ENCODE measurements around the gene NEDD9.

DNA sequence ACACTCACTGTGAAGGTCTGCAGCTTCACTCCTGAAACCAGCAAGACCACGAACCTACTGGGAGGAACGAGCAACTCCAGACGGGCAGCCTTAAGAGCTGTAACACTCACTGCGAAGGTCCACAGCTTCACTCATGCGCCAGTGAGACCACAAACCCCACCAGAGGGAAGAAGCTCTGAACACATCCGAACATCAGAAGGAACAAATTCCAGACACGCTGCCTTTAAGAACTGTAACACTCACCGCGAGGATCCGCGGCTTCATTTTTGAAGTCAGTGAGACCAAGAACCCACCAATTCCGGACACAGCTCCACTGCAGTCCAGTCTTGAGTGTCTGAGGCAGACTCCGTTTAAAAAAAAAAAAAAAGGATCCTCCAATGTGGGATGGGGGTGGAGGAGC is 60.5 kb downstream of the NEDD9 start:
- TF ChIP-seq, protein P1, sequence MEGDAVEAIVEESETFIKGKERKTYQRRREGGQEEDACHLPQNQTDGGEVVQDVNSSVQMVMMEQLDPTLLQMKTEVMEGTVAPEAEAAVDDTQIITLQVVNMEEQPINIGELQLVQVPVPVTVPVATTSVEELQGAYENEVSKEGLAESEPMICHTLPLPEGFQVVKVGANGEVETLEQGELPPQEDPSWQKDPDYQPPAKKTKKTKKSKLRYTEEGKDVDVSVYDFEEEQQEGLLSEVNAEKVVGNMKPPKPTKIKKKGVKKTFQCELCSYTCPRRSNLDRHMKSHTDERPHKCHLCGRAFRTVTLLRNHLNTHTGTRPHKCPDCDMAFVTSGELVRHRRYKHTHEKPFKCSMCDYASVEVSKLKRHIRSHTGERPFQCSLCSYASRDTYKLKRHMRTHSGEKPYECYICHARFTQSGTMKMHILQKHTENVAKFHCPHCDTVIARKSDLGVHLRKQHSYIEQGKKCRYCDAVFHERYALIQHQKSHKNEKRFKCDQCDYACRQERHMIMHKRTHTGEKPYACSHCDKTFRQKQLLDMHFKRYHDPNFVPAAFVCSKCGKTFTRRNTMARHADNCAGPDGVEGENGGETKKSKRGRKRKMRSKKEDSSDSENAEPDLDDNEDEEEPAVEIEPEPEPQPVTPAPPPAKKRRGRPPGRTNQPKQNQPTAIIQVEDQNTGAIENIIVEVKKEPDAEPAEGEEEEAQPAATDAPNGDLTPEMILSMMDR (IDR thresholded peaks at IDR 0.05; ENCODE audit: insufficient read depth, low read length, poor library complexity, severe bottlenecking), result no peak
- TF ChIP-seq EZH2phosphoT487 (conservative IDR thresholded peaks at IDR 0.05; ENCODE audit: low read length), result no peak

Data from SU-DHL-6 (cell line).